Neural cell (in vitro differentiated cells): ENCODE data around the gene RAB22A. TPM values are rescaled to one million over a fixed set of nuclear protein-coding genes. Genes with fewer than 3 reads are reported as not detected.

ENCODE experiments used
- H2AFZ ChIP-seq: fragments of 200-600, 300-800 bp; sonication (generic), shearing (Covaris generic); 2 replicates; pipeline ENCODE4 v1.6.0; 2014; ENCODE audit warnings: low read depth, mild to moderate bottlenecking, antibody characterized with exemption, low read length, moderate library complexity
- H3F3A ChIP-seq: fragments of 200-600 bp; shearing (Covaris generic); 2 replicates; pipeline ENCODE4 v1.6.1; 2016; ENCODE audit warnings: mild to moderate bottlenecking, moderate library complexity, mixed read lengths, antibody characterized with exemption, low read length; ENCODE audit not compliant: insufficient read depth, poor library complexity, severe bottlenecking
- H3K27ac ChIP-seq: fragments of 200-600, 300-800 bp; sonication (generic), shearing (Covaris generic); 2 replicates; pipeline ENCODE4 v1.5.1; 2014; ENCODE audit warnings: mild to moderate bottlenecking, low read length, moderate library complexity
- H3K27me3 ChIP-seq: fragments of 300-800, 200-600 bp; sonication (generic), shearing (Covaris generic); 2 replicates; pipeline ENCODE4 v1.6.0; 2014; ENCODE audit warnings: mild to moderate bottlenecking, low read depth, low read length, moderate library complexity; ENCODE audit not compliant: insufficient read depth
- H3K36me3 ChIP-seq: fragments of 300-800, 200-600 bp; sonication (generic), shearing (Covaris generic); 2 replicates; pipeline ENCODE4 v1.5.1; 2014; ENCODE audit warnings: mild to moderate bottlenecking, antibody characterized with exemption, low read length, moderate library complexity; ENCODE audit not compliant: insufficient read depth
- H3K4me2 ChIP-seq: fragments of 300-800, 200-600 bp; sonication (generic), shearing (Covaris generic); 2 replicates; pipeline ENCODE4 v1.6.0; 2014; ENCODE audit warnings: mild to moderate bottlenecking, low read length
- H3K4me3 ChIP-seq: fragments of 300-800, 200-600 bp; sonication (generic), shearing (Covaris generic); 2 replicates; pipeline ENCODE4 v1.5.1; 2014; ENCODE audit warnings: mild to moderate bottlenecking, low read length, moderate library complexity
- H3K79me2 ChIP-seq: fragments of 200-600 bp; shearing (Covaris generic); replicated peaks from 2 replicates; pipeline ENCODE4 v1.6.0; 2014; ENCODE audit warnings: mild to moderate bottlenecking, low read length, moderate library complexity; ENCODE audit not compliant: insufficient read depth
- H3K9ac ChIP-seq: fragments of 300-800, 200-600 bp; sonication (generic), shearing (Covaris generic); 2 replicates; pipeline ENCODE4 v1.6.1; 2016; ENCODE audit warnings: mild to moderate bottlenecking, low read length, mixed read lengths
- H3K9me2 ChIP-seq: fragments of 200-600 bp; shearing (Covaris generic); 2 replicates; pipeline ENCODE4 v1.6.1; 2016; ENCODE audit warnings: mild to moderate bottlenecking, low read length, mixed read lengths; ENCODE audit not compliant: insufficient read depth
- H3K9me3 ChIP-seq: fragments of 200-600, 300-800 bp; sonication (generic), shearing (Covaris generic); 2 replicates; pipeline ENCODE4 v1.6.1; 2016; ENCODE audit warnings: mild to moderate bottlenecking, mixed run types, low read length, moderate library complexity, mixed read lengths
- H4K20me1 ChIP-seq: fragments of 200-600 bp; shearing (Covaris generic); 2 replicates; pipeline ENCODE4 v1.6.1; 2016; ENCODE audit warnings: mild to moderate bottlenecking, mixed run types; ENCODE audit not compliant: insufficient read depth
- CTCF ChIP-seq: fragments of 450-650 bp; IDR thresholded peaks from 2 replicates; pipeline ENCODE4 v1.5.1; 2014; ENCODE audit warnings: antibody characterized with exemption, mild to moderate bottlenecking, moderate library complexity; ENCODE audit not compliant: poor library complexity, severe bottlenecking
- EP300 ChIP-seq: fragments of 450-650 bp; conservative IDR thresholded peaks from 2 replicates; pipeline ENCODE4 v1.6.1; 2014; ENCODE audit warnings: antibody characterized with exemption, mild to moderate bottlenecking, moderate library complexity; ENCODE audit not compliant: poor library complexity, severe bottlenecking
- EZH2 ChIP-seq: fragments of 200-600, 300-800 bp; shearing (Covaris generic), sonication (generic); IDR thresholded peaks from 2 replicates; pipeline ENCODE4 v1.6.1; 2014; ENCODE audit warnings: antibody characterized with exemption, low read length, borderline replicate concordance, mild to moderate bottlenecking; ENCODE audit not compliant: insufficient read depth, poor library complexity, severe bottlenecking
- MXI1 ChIP-seq: fragments of 450-650 bp; conservative IDR thresholded peaks from 2 replicates; pipeline ENCODE4 v1.6.1; 2014; ENCODE audit warnings: antibody characterized with exemption, mild to moderate bottlenecking; ENCODE audit not compliant: poor library complexity, severe bottlenecking
- POLR2AphosphoS5 ChIP-seq: IDR thresholded peaks from 2 replicates; pipeline ENCODE4 v1.6.1; 2012
- RAD21 ChIP-seq: fragments of 450-650 bp; conservative IDR thresholded peaks from 2 replicates; pipeline ENCODE4 v1.6.1; 2014; ENCODE audit warnings: antibody characterized with exemption, mild to moderate bottlenecking, moderate library complexity
- REST ChIP-seq: IDR thresholded peaks from 2 replicates; pipeline ENCODE4 v1.6.1; 2012; ENCODE audit warnings: borderline replicate concordance
- SMC3 ChIP-seq: fragments of 450-650 bp; conservative IDR thresholded peaks from 2 replicates; pipeline ENCODE4 v1.6.1; 2014; ENCODE audit warnings: antibody characterized with exemption, mild to moderate bottlenecking, moderate library complexity; ENCODE audit not compliant: poor library complexity
- TAF1 ChIP-seq: IDR thresholded peaks from 2 replicates; pipeline ENCODE4 v1.6.1; 2012; ENCODE audit warnings: low read depth
- polyA plus RNA-seq: library from polyadenylated mRNA; depleted of rRNA; stranded (reverse); fragments of >200 nt; gene quantifications from 2 replicates; pipeline ENCODE4 v1.2.3, GENCODE V29; 2014

Gene RAB22A
- polyA plus RNA-seq, 1 donor from 2014 or later = 15.7 TPM

- TF ChIP-seq REST (no peak), EP300 (no peak), CTCF (no peak), TAF1 (no peak), RAD21 (no peak), SMC3 (no peak), EZH2 (no peak), MXI1 (no peak), POLR2AphosphoS5 (no peak)
- H2AFZ ChIP-seq = no peak overlapping the region
- no peak overlapping the region for H3K27ac ChIP-seq
- H3K4me2 ChIP-seq = no peak overlapping the region
- no peaks in the 10 kb centered on the region for H3K9me2 ChIP-seq
- no peaks in the 10 kb centered on the region for H3F3A ChIP-seq
- H3K9me3 ChIP-seq = no peaks in the 10 kb centered on the region
- H3K27me3 ChIP-seq = no peaks in the 10 kb centered on the region
- H3K9ac ChIP-seq = no peak overlapping the region
- H3K4me3 ChIP-seq = no peak overlapping the region
- H4K20me1 ChIP-seq = no peaks in the 10 kb centered on the region
- no peaks in the 10 kb centered on the region for H3K79me2 ChIP-seq
- no peaks in the 10 kb centered on the region for H3K36me3 ChIP-seq
Measured at GRCh38 chr20:58361481-58362205, 52.1 kb downstream of the RAB22A start.

- H3K4me3 ChIP-seq = no peak overlapping the region
- no peak overlapping the region for H3K4me2 ChIP-seq
- no peaks in the 10 kb centered on the region for H3K9me2 ChIP-seq
- H2AFZ ChIP-seq = no peak overlapping the region
- no peaks in the 10 kb centered on the region for H3K9me3 ChIP-seq
- TF ChIP-seq MXI1 (no peak), EP300 (no peak), REST (no peak), TAF1 (no peak), POLR2AphosphoS5 (no peak), RAD21 (no peak), SMC3 (no peak), CTCF (no peak), EZH2 (no peak)
- H4K20me1 ChIP-seq = no peaks in the 10 kb centered on the region
- H3K27ac ChIP-seq = no peak overlapping the region
- no peak overlapping the region for H3K9ac ChIP-seq
- H3F3A ChIP-seq = no peaks in the 10 kb centered on the region
- H3K27me3 ChIP-seq = no peaks in the 10 kb centered on the region
- H3K36me3 ChIP-seq = no peaks in the 10 kb centered on the region
- no peaks in the 10 kb centered on the region for H3K79me2 ChIP-seq
Measured at GRCh38 chr20:58362206-58362516, 52.6 kb downstream of the RAB22A start.
